ENCODE results near the gene CFAP251. TPM values are rescaled to one million over a fixed set of nuclear protein-coding genes. Genes with fewer than 3 reads are reported as not detected.

CFAP251 gene
- total RNA-seq, 2 experiments from 2014 or later: 4.1 to 4.7 TPM

GRCh38 chr12:121888083-121888477, 30.3 kb upstream of the CFAP251 start:
- no peak for DNase-seq (ENCODE audit: low spot score)
- TSS peak; percentile 98 for BruUV-seq (replicated peaks)
- Histone ChIP-seq H2AFZ (ENCODE audit: low read length) (peak overlapping the region; percentile 87), H3K4me2 (ENCODE audit: low read length) (peak overlapping the region; percentile 90), H3K79me2 (ENCODE audit: insufficient read depth, low read depth, low read length) (peaks cover 40% of the 10 kb centered on the region), H3K9me2 (ENCODE audit: insufficient read depth, low read length) (no peaks in the 10 kb centered on the region), H3K4me1 (ENCODE audit: insufficient read depth, low read length, poor library complexity, severe bottlenecking) (peaks cover 33% of the 10 kb centered on the region), H3K27ac (ENCODE audit: low read depth, low read length, poor library complexity, severe bottlenecking) (peak overlapping the region; percentile 86), H3K4me3 (ENCODE audit: low read depth, low read length, poor library complexity, severe bottlenecking) (peak overlapping the region; percentile 84), H3K36me3 (ENCODE audit: insufficient read depth, low read length) (peaks cover 24% of the 10 kb centered on the region), H3K9me3 (ENCODE audit: low read length) (no peaks in the 10 kb centered on the region), H4K20me1 (ENCODE audit: insufficient read depth, low read length) (no peaks in the 10 kb centered on the region)
- ChIA-PET CTCF (ENCODE audit: unreplicated experiment) (interaction anchor here (0.6 to 1.3 kb wide), 4 partner anchors 84 to 96 kb away, joined by 3 to 8 read pairs (median 6); partner anchors contain the start of gene RHOF), POLR2A (interaction anchor here (0.6 to 1.4 kb wide), 7 partner anchors 28 to 94 kb away, joined by 3 to 4 read pairs (median 3); partner anchors contain the start of gene RHOF)
- TF ChIP-seq CTCF (conservative IDR thresholded peaks at IDR 0.05; ENCODE audit: low read length) (peak; percentile 71; the same call in 1 of the 2 replicates), EZH2phosphoT487 (IDR thresholded peaks at IDR 0.05; ENCODE audit: borderline replicate concordance, low read depth, low read length) (no peak)
- intact Hi-C loops (cut with micrococcal nuclease; ENCODE audit: unreplicated experiment): loop anchor here (1.0 to 5.0 kb wide), 4 partner anchors 49 to 191 kb away; no protein-coding TSS in a partner anchor

GRCh38 chr12:121888478-121889273, 29.7 kb upstream of the CFAP251 start, which contains the start of gene PSMD9:
Gene PSMD9 (plus strand): TSS chr12:121888790. CDS start chr12:121888857, 67 bp downstream.
- peak; percentile 99 for DNase-seq (ENCODE audit: low spot score)
- peak within 1 kb of the TSS; percentile 90 for H3K4me2 ChIP-seq (ENCODE audit: low read length)
- H3K36me3 ChIP-seq (ENCODE audit: insufficient read depth, low read length): peaks cover 27% of the 10 kb centered on the region
- H4K20me1 ChIP-seq (ENCODE audit: insufficient read depth, low read length): no peaks in the 10 kb centered on the region
- H3K79me2 ChIP-seq (ENCODE audit: insufficient read depth, low read depth, low read length): peaks cover 46% of the 10 kb centered on the region
- H3K4me3 ChIP-seq (ENCODE audit: low read depth, low read length, poor library complexity, severe bottlenecking): peak within 1 kb of the TSS; percentile 84
- intact Hi-C loops (cut with micrococcal nuclease; ENCODE audit: unreplicated experiment): loop anchor here (1.0 to 5.0 kb wide), 5 partner anchors 50 to 191 kb away; no protein-coding TSS in a partner anchor
- TF ChIP-seq CTCF (conservative IDR thresholded peaks at IDR 0.05; ENCODE audit: low read length) (peak; percentile 83), EZH2phosphoT487 (IDR thresholded peaks at IDR 0.05; ENCODE audit: borderline replicate concordance, low read depth, low read length) (no peak)
- ChIA-PET CTCF (ENCODE audit: unreplicated experiment) (interaction anchor here (0.6 to 1.3 kb wide), 5 partner anchors 84 to 96 kb away, joined by 3 to 8 read pairs (median 4); partner anchors contain the start of gene RHOF), POLR2A (interaction anchor here (1.0 to 1.4 kb wide), 4 partner anchors 29 to 87 kb away, joined by 3 to 4 read pairs (median 4); no protein-coding TSS in a partner anchor)
- H3K9me2 ChIP-seq (ENCODE audit: insufficient read depth, low read length): no peaks in the 10 kb centered on the region
- H3K27ac ChIP-seq (ENCODE audit: low read depth, low read length, poor library complexity, severe bottlenecking): peak within 1 kb of the TSS; percentile 86
- H3K4me1 ChIP-seq (ENCODE audit: insufficient read depth, low read length, poor library complexity, severe bottlenecking): peaks cover 39% of the 10 kb centered on the region
- no peaks in the 10 kb centered on the region for H3K9me3 ChIP-seq (ENCODE audit: low read length)
- peak within 1 kb of the TSS; percentile 87 for H2AFZ ChIP-seq (ENCODE audit: low read length)
- BruUV-seq (replicated peaks): TSS peak; percentile 79
